Renal cortex interstitium (tissue), 11 donors: ENCODE measurements around the gene CHN1. TPM values are rescaled to one million over a fixed set of nuclear protein-coding genes. Genes with fewer than 3 reads are reported as not detected.

Source experiments
- DNase-seq, 11 donors: peaks; one replicate each; pipeline ENCODE4 v3.0.0-alpha.2; 2013; ENCODE audit warnings: low read depth in 9 of 11, low spot score in 4 of 11; ENCODE audit errors: extremely low read depth in 1 of 11
- polyA plus RNA-seq, 3 donors: library from polyadenylated mRNA; unstranded; fragments of 120-200 nt; gene quantifications; one replicate each; pipeline ENCODE4 v1.2.1, GENCODE V29; 2013; ENCODE audit not compliant: insufficient read length in 3 of 3

Gene CHN1
- polyA plus RNA-seq, 3 donors: 24.2 to 40.3 (median 28.9) TPM

DNA sequence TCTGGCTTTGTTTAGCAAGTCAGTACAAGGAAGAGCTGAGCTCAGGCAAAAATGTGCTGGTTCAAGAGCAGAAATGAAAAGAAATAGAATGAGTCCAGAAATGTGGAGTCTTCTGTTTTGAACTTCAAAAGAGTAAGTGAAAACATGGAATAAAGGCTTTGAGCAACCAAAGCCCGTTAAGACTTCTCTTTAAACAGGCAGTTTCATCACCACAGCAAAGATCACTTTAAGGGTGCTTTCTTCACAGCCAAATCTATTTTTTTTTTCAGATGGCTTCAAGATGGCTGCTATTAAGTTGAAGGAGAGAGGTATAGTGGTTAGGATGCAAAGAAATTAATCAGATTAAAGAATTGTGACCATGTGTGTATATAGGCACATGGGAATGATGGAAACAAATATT is 238.9 kb downstream of the CHN1 start:
- DNase-seq: no peak

GRCh38 chr2:174765576-174765975 is 239.6 kb downstream of the CHN1 start:
- no peak for DNase-seq

GRCh38 chr2:174764280-174765255 is 240.6 kb downstream of the CHN1 start, which contains the start of gene CHRNA1:
CHRNA1 (minus strand) TSS chr2:174764472; CDS start chr2:174764394, 78 bp downstream.
- DNase-seq: no peak

DNA sequence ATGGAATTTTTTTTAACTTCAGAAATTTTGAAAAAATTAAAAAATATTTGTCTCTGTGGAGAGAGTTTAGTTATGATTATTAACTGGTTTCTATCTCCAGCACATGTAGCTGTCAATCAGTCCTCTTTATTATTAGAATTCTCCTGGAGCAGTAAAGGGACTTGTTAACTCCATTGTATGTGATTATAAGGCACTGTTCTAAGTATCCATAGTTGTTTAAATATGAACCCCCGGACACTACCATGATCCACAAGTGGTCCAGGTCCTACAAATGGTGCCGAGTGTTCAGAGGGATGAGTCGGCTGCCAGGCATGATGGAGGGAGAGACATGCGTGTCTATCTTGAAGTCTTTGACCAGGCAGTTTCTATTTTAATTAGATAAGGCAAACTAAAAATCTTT is 241.4 kb downstream of the CHN1 start:
- DNase-seq: no peak

GRCh38 chr2:174762464-174762863 is 242.7 kb downstream of the CHN1 start:
- DNase-seq: no peak

DNA sequence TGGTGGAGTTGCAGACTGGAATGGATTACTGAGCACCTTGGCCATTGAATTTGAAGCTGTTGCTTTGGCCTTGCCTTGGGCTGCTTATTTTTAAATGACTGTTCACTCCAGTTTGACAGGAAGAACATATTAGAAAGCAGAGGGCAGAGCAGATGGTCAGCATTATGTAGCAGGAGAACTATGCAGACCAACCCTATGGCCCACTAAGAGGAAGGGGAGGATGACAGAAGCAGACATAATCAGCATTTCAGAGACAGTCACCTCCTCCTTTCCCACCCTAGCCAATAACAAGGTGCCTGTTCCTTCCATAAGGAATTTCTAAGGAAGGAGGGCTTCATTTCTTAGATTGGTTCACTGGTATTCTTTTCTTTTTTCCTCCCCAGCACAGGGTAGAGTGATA is 243.3 kb downstream of the CHN1 start:
- DNase-seq: no peak

DNA sequence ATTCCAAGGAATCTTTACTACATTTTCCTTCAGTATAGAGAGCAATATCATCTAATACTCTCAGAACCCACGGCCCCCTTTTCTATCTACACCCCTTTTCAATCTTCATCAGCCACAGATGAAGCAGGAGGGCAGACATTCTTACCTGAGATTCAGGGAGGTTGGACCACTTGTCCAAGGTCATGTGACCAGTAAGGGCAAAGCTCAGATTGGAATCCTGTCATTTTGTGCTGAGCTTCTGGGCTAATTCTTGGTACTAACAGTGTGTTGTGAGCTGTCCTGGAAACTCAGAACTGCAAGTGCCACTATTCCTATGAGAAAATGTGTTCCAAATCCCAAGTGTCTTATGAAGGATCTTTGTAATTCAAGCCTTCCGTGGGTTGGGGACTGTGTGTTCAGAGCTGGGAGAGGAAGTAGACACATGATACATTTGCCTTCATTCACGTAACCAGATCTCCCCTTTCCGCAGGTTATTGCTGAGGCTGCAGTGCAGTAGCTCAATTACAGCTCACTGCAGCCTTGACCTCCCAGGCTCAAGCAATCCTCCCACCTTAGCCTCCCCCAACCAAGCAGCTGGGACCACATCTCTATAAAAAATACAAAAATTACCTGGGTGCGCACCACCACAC is 244.2 kb downstream of the CHN1 start:
- DNase-seq: peak in 2 of 11 donors; percentile 35 to 52

- DNase-seq: no peak
These were observed 245.7 kb downstream of the CHN1 start for GRCh38 chr2:174759381-174760065.

DNA sequence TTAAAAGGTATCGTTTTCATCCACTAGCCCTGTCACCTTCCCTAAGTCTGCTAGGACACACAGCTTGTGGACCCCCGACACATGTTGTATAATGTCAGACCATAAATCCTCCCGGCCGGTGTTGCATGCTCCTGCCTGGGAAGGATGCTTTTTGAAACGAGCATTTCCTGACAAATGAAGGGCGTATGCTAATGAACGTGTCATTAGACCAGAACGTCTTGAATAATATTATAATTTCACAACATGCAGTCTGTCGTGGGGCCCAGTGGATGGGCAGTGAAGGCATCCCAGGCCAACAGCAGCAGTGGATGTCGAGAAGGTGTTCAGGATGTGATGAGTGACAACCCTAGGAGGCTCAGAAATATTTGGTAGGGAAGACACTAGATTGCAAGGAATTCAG is 248.4 kb downstream of the CHN1 start:
- no peak for DNase-seq

DNA sequence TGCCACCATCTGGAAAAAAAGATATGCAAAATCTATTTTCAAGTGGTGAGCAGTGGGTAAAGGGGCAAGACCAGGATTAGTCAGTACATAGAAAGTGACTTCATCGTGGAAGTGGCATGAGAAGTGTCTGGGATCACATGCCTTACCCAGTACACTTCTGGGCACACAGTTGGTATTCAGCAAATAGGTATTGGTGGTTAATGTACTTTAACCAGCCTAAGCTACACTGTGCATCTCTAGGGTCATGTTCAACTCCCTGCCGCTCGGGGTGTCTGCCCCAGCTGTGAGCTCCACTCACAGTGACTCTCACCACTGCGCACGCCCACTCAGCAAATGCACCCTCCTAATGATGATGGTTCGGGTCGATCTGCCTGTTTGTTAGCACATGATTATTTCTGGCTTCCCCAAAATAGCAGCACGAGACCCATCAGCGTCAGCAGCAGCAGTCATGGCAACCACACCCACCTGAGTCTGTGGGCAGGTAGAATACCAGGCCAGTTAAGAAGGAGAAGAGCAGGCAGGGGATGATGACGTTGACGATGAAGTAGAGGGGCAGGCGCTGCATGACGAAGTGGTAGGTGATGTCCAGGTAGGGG is 252.0 kb downstream of the CHN1 start:
- no peak for DNase-seq

DNA sequence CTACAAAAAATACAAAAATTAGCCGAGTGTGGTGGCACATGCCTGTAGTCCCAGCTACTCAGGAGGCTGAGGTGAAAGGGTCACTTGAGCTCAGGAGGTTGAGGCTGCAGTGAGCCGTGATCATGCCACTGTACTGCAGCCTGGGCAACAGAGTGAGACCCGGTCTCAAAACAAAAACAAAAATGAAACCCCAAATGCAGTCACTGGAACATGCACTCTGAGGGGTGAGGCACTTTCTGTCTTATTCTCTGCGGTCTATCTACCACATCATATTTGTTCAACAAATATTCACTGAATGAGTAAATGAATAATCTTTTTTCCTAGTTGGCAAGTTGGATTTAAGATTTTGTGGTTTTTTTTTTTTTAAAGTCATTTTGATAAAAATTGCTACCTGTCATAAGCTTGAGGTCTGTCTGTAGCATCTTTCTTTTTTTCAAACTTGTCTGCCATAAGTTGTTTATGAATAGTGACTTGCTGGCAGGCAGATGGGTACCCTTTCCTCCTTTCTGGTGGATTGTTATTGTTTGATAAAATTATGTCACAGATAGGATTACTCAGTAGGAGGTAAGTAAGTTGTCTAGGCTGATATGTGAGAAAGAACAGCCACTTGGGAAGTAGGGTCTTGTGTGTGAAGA is 252.7 kb downstream of the CHN1 start:
- DNase-seq: no peak

GRCh38 chr2:174750923-174751441 is 254.2 kb downstream of the CHN1 start:
- no peak for DNase-seq

- DNase-seq: no peak
These were observed 255.4 kb downstream of the CHN1 start for GRCh38 chr2:174749793-174750192.

GRCh38 chr2:174748948-174749347 is 256.2 kb downstream of the CHN1 start:
- peak in 1 of 11 donors; percentile 52 for DNase-seq

Other genes starting within 250 kb of the CHN1 start
- 1 to 10 TPM; 3.4 to 4.7 (median 4.1) TPM for gene CHRNA1, start 240.9 kb downstream of the CHN1 start, polyA plus RNA-seq
- 10 to 100 TPM; 55.3 to 68.5 (median 64.5) TPM for gene ATF2, start 162.8 kb upstream of the CHN1 start, polyA plus RNA-seq
- gene ATP5MC3, start 176.3 kb upstream of the CHN1 start, polyA plus RNA-seq: 100 to 1,000 TPM; 322 to 378 (median 366) TPM